Body of pancreas (tissue), 4 donors: ENCODE measurements around the gene ARNT2. TPM values are rescaled to one million over a fixed set of nuclear protein-coding genes. Genes with fewer than 3 reads are reported as not detected.

Experiments used
- ATAC-seq: fragments of 150-250 bp; one replicate; pipeline ENCODE4 v1.9.1; 2016
- DNase-seq, 4 donors: peaks; one replicate each; pipeline ENCODE4 v3.0.0-alpha.2; 2019
- H3K27ac ChIP-seq, 4 donors: fragments of 200-600 bp; sonication (generic); 1 replicate in 3 of 4; 2 replicates in 1 of 4; pipeline versions ENCODE4 v1.5.1 to v1.6.1; 2016 to 2019; ENCODE audit warnings: mild to moderate bottlenecking in 1 of 4, mixed read lengths in 1 of 4, moderate library complexity in 1 of 4
- H3K27me3 ChIP-seq, 2 donors: fragments of 200-600 bp; sonication (generic); one replicate each; pipeline ENCODE4 v1.6.0; 2016; ENCODE audit warnings: mild to moderate bottlenecking in 1 of 2
- H3K36me3 ChIP-seq, 2 donors: fragments of 200-600 bp; sonication (generic); replicated peaks in 1 of 2; 2 replicates each; pipeline ENCODE4 v1.5.1; 2016; ENCODE audit warnings: low read depth in 2 of 2; ENCODE audit not compliant: insufficient read depth in 1 of 2
- H3K4me1 ChIP-seq: fragments of 200-600 bp; sonication (generic); one replicate; pipeline ENCODE4 v1.6.0; 2016
- H3K4me3 ChIP-seq, 2 donors: fragments of 200-600 bp; sonication (generic); 1 replicate in 1 of 2; 2 replicates in 1 of 2; pipeline ENCODE4 v1.5.1; 2016 to 2019
- H3K9me3 ChIP-seq, 3 donors: fragments of 200-600 bp; sonication (generic); 1 replicate in 2 of 3; 2 replicates in 1 of 3; pipeline ENCODE4 v1.5.1; 2016
- CTCF ChIP-seq, 7 experiments: fragments of 450-650 bp in 4 of 7; fragments of 200-600 bp in 3 of 7; sonication (generic) in 3 of 7; IDR thresholded peaks; one replicate each; pipeline ENCODE4 v1.5.1; 2016 to 2019; ENCODE audit warnings: antibody characterized with exemption in 7 of 7
- POLR2A ChIP-seq, 3 donors: fragments of 450-650 bp; IDR thresholded peaks; one replicate each; pipeline ENCODE4 v1.6.1; 2016; ENCODE audit warnings: antibody characterized with exemption in 3 of 3, mild to moderate bottlenecking in 2 of 3
- WGBS, 2 donors: methylation state at CpG; one replicate each; pipeline ENCODE4 v1.1.5; 2017; 5-methylcytosine and 5-hydroxymethylcytosine counted together
- intact Hi-C: fragments of 100-400 bp; cut with DNase I; formaldehyde crosslinking; loops from one replicate; pipeline ENCODE4 v1.15.1; 2023
- total RNA-seq, 2 donors: library from RNA; depleted of rRNA; stranded (reverse); fragments of >200 nt; gene quantifications; one replicate each; pipeline ENCODE4 v1.1.0, GENCODE V29; 2016

ARNT2 gene
- total RNA-seq, 2 donors from 2014 or later, result 5.3 to 5.4 TPM

DNA sequence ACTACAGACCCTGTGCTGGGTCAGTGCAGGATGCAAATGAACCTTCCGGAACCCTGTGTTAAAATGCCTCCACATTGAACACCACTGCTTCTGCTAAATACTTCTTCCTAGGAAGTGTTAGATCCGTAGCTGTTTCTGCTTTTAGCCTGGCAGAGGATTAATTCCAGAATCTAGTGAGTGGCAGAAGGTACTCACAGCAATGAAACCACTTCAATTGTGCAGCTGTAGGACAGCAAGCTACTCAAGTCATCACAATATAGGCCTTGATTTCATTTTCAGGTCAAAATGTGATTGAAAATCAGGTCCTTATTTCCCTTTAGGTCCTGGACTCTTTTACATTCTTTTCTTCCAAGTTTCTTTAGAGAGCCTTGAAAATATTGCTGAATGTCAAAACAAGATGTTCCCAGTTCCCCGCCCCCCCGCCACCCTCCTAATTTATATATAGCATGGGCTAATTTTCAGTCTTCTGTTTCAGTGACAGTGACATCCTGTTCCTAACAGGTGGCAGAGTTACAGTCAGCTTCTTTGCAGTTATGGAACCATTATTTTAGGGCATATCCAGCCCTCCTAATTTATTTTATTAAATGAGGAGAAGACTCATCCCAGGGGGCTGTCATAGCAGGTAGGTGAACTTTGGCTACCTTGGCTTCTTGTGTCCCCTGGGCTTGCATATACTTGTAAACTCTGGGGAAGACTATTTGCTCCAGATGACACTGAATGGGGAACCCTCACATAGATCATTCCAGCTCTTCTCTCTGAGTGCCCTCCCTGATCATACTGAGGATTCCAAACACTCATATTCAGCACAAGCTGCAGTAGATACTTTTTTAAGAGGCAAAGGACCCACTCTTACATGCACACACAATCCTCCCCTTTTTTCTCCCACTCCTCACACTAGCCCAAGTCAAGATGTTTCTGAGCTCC is 28.0 kb upstream of the ARNT2 start:
- ATAC-seq, result no peak
- Histone ChIP-seq H3K9me3 (no peaks in the 10 kb centered on the region), H3K4me3 (no peak overlapping the region), H3K4me1 (no peaks in the 10 kb centered on the region), H3K27me3 (no peaks in the 10 kb centered on the region), H3K27ac (no peak overlapping the region), H3K36me3 (no peaks in the 10 kb centered on the region)
- TF ChIP-seq POLR2A (IDR thresholded peaks at IDR 0.05) (no peak), CTCF (IDR thresholded peaks at IDR 0.05) (no peak)
- whole genome bisulfite sequencing, 2 donors, result 80 to 83% methylated on average over 4 of the region's 4 CpGs
- no peak for DNase-seq
- intact Hi-C loops, result no loop called here

GRCh38 chr15:80379693-80380092 is 24.5 kb upstream of the ARNT2 start:
- WGBS, 2 donors, result 72 to 84% methylated on average over 4 of the region's 4 CpGs
- Histone ChIP-seq H3K9me3 (no peaks in the 10 kb centered on the region), H3K4me1 (no peaks in the 10 kb centered on the region), H3K27me3 (no peaks in the 10 kb centered on the region), H3K36me3 (no peaks in the 10 kb centered on the region), H3K27ac (no peak overlapping the region), H3K4me3 (no peak overlapping the region)
- no peak for ATAC-seq
- DNase-seq, result no peak
- intact Hi-C loops, result no loop called here
- TF ChIP-seq CTCF (IDR thresholded peaks at IDR 0.05), result no peak
- TF ChIP-seq POLR2A (IDR thresholded peaks at IDR 0.05), result no peak

GRCh38 chr15:80380154-80380553 is 24.0 kb upstream of the ARNT2 start:
- WGBS, 2 donors, result 66 to 75% methylated on average over 3 of the region's 3 CpGs
- Histone ChIP-seq H3K36me3 (no peaks in the 10 kb centered on the region), H3K27ac (no peak overlapping the region), H3K27me3 (no peaks in the 10 kb centered on the region), H3K9me3 (no peaks in the 10 kb centered on the region), H3K4me3 (no peak overlapping the region), H3K4me1 (no peaks in the 10 kb centered on the region)
- DNase-seq, result no peak
- no peak for ATAC-seq
- intact Hi-C loops, result no loop called here
- TF ChIP-seq CTCF (IDR thresholded peaks at IDR 0.05), result no peak
- TF ChIP-seq POLR2A (IDR thresholded peaks at IDR 0.05), result no peak

DNA sequence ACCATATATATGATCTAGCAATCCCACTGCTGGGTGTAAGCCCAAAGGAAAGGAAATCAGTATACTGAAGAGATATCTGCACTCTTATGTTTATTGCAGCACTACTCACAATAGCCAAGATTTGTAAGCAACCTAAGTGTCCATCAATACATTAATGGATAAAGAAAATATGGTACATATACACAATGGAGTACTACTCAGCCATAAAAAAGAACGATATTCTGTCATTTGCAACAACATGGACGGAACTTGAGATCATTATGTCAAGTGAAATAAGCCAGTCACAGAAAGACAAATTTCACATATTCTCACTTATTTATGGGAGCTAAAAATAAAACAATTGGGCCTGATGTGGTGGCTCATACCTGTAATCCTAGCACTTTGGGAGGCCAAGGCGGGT is 21.9 kb upstream of the ARNT2 start:
- H3K4me3 ChIP-seq, result no peak overlapping the region
- no peaks in the 10 kb centered on the region for H3K4me1 ChIP-seq
- H3K27ac ChIP-seq, result no peak overlapping the region
- H3K27me3 ChIP-seq, result no peaks in the 10 kb centered on the region
- TF ChIP-seq CTCF (IDR thresholded peaks at IDR 0.05), result no peak
- TF ChIP-seq POLR2A (IDR thresholded peaks at IDR 0.05), result no peak
- DNase-seq (no peak), ATAC-seq (no peak)
- no peaks in the 10 kb centered on the region for H3K36me3 ChIP-seq
- 88% methylated on average over 3 of the region's 3 CpGs for WGBS, 2 donors
- no peaks in the 10 kb centered on the region for H3K9me3 ChIP-seq
- intact Hi-C loops, result no loop called here

DNA sequence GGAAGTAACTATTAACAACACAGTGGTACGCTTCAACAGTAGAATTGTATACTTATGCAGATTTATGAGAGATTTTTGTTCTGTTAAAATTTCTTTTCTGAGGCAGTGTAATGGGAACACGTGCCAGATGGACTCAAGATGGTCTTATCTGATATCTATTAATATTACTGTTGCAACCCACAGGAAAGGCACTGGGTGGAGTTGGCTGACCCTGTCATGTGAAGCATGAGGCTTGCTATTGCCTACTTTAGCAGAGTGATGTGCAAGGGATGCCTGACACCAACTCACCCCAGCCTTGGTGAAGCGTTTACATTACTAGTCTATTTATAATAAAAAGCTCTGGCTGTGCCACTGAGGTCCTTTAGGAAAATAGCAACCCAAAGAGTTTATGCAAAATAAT is 19.8 kb upstream of the ARNT2 start:
- intact Hi-C loops, result no loop called here
- DNase-seq, result no peak
- Histone ChIP-seq H3K36me3 (no peaks in the 10 kb centered on the region), H3K4me3 (no peak overlapping the region), H3K4me1 (no peaks in the 10 kb centered on the region), H3K27ac (no peak overlapping the region), H3K9me3 (no peaks in the 10 kb centered on the region), H3K27me3 (no peaks in the 10 kb centered on the region)
- TF ChIP-seq POLR2A (IDR thresholded peaks at IDR 0.05) (no peak), CTCF (IDR thresholded peaks at IDR 0.05) (no peak)
- no peak for ATAC-seq
- WGBS, 2 donors, result 60 to 68% methylated on average over 3 of the region's 3 CpGs
